Muscle of back (tissue), 11 donors: ENCODE data around the gene C3orf33. TPM values are rescaled to one million over a fixed set of nuclear protein-coding genes. Genes with fewer than 3 reads are reported as not detected.
A peak's percentile ranks its signal among the peaks of the same experiment; 100 is the strongest.

Source experiments
- DNase-seq, 3 donors: peaks; one replicate each; pipeline versions ENCODE4 v3.0.0 to v3.0.0-alpha.2; 2013
- polyA plus RNA-seq, 10 donors: library from polyadenylated mRNA; unstranded; fragments of 120-200 nt; gene quantifications; one replicate each; pipeline ENCODE4 v1.2.1, GENCODE V29; 2013; ENCODE audit not compliant: insufficient read length in 10 of 10

The C3orf33 gene
- polyA plus RNA-seq, 10 donors = 2.7 to 5.6 (median 3.6) TPM

GRCh38 chr3:155790272-155790925 lies 15.7 kb downstream of the C3orf33 start:
- no peak for DNase-seq

GRCh38 chr3:155785662-155786295 lies 20.3 kb downstream of the C3orf33 start:
- DNase-seq = no peak

GRCh38 chr3:155782390-155782953 lies 23.6 kb downstream of the C3orf33 start:
- DNase-seq = no peak

- no peak for DNase-seq
Observed at GRCh38 chr3:155780291-155780690, 25.8 kb downstream of the C3orf33 start.

- no peak for DNase-seq
Observed at GRCh38 chr3:155778462-155778861, 27.6 kb downstream of the C3orf33 start.

GRCh38 chr3:155772801-155773200 lies 33.3 kb downstream of the C3orf33 start:
- DNase-seq = no peak

- DNase-seq = no peak
Observed at GRCh38 chr3:155771126-155771525, 35.0 kb downstream of the C3orf33 start.

GRCh38 chr3:155766206-155766605 lies 39.9 kb downstream of the C3orf33 start:
- DNase-seq = no peak

GRCh38 chr3:155763870-155764463 lies 42.1 kb downstream of the C3orf33 start:
- no peak for DNase-seq

- no peak for DNase-seq
Observed at GRCh38 chr3:155760653-155761052, 45.4 kb downstream of the C3orf33 start.

GRCh38 chr3:155757577-155757976 lies 48.5 kb downstream of the C3orf33 start:
- no peak for DNase-seq

- no peak for DNase-seq
Observed at GRCh38 chr3:155753038-155753639, 52.9 kb downstream of the C3orf33 start.

GRCh38 chr3:155748611-155749365 lies 57.3 kb downstream of the C3orf33 start:
- no peak for DNase-seq

- DNase-seq = no peak
Observed at GRCh38 chr3:155747946-155748290, 58.2 kb downstream of the C3orf33 start.

GRCh38 chr3:155747286-155747945 lies 58.7 kb downstream of the C3orf33 start:
- DNase-seq = no peak

- no peak for DNase-seq
Observed at GRCh38 chr3:155746703-155747102, 59.4 kb downstream of the C3orf33 start.

GRCh38 chr3:155745795-155746550 lies 60.1 kb downstream of the C3orf33 start:
- DNase-seq = peak in 1 of 3 donors; percentile 40

- DNase-seq = peak; percentile 36 to 84 (median 51)
Observed at GRCh38 chr3:155744626-155745324, 61.3 kb downstream of the C3orf33 start, which contains the start of gene PLCH1. Gene PLCH1, minus strand, starts transcription at chr3:155745071. Its CDS starts 40,847 bp downstream, at chr3:155704224.

- peak in 2 of 3 donors; percentile 31 to 64 for DNase-seq
Observed at GRCh38 chr3:155744010-155744625, 62.0 kb downstream of the C3orf33 start.
